Liver (tissue), 9 donors: Measurements from ENCODE around the gene GTPBP2. TPM values are rescaled to one million over a fixed set of nuclear protein-coding genes. Genes with fewer than 3 reads are reported as not detected.
"Not testable (repeated sequence)": the region's sequence is repeated elsewhere in the genome, so short reads cannot be mapped to it uniquely, and the experiment has no call there.

Experiments used
- DNase-seq: peaks from one replicate; pipeline ENCODE4 v3.0.0-alpha.2; 2017; ENCODE audit warnings: low spot score
- H3K27ac ChIP-seq, 2 donors: one replicate each; pipeline ENCODE4 v1.7.0; 2013; ENCODE audit warnings: inconsistent platforms in 2 of 2, low read length in 2 of 2, control low read depth in 1 of 2, low read depth in 1 of 2, mild to moderate bottlenecking in 1 of 2
- H3K27me3 ChIP-seq, 4 donors: one replicate each; pipeline versions ENCODE4 v1.6.1 to v1.7.0; 2013; ENCODE audit warnings: low read length in 3 of 4, inconsistent platforms in 1 of 4, mild to moderate bottlenecking in 1 of 4, moderate library complexity in 1 of 4; ENCODE audit not compliant: control insufficient read depth in 4 of 4, insufficient read depth in 4 of 4
- H3K36me3 ChIP-seq, 4 donors: one replicate each; pipeline versions ENCODE4 v1.6.1 to v1.7.0; 2013; ENCODE audit warnings: low read length in 3 of 4, mild to moderate bottlenecking in 3 of 4, low read depth in 1 of 4, moderate library complexity in 1 of 4; ENCODE audit not compliant: control insufficient read depth in 4 of 4, insufficient read depth in 3 of 4
- H3K4me1 ChIP-seq, 4 donors: one replicate each; pipeline versions ENCODE4 v1.6.1 to v1.7.0; 2013; ENCODE audit warnings: low read length in 3 of 4, mild to moderate bottlenecking in 3 of 4, moderate library complexity in 1 of 4; ENCODE audit not compliant: control insufficient read depth in 4 of 4, insufficient read depth in 4 of 4
- H3K4me3 ChIP-seq, 3 donors: one replicate each; pipeline versions ENCODE4 v1.6.1 to v1.7.0; 2013; ENCODE audit warnings: low read length in 3 of 3, control low read depth in 1 of 3, low read depth in 1 of 3, mild to moderate bottlenecking in 1 of 3
- H3K9ac ChIP-seq, 2 donors: one replicate each; pipeline ENCODE4 v1.7.0; 2013; ENCODE audit warnings: low read length in 2 of 2, mild to moderate bottlenecking in 2 of 2, moderate library complexity in 2 of 2, control low read depth in 1 of 2, low read depth in 1 of 2
- H3K9me3 ChIP-seq, 4 donors: one replicate each; pipeline versions ENCODE4 v1.6.1 to v1.7.0; 2013; ENCODE audit warnings: low read length in 3 of 4; ENCODE audit not compliant: control insufficient read depth in 4 of 4
- EGR1 ChIP-seq, 2 donors: IDR thresholded peaks; 2 replicates each; pipeline ENCODE4 v1.6.1; 2016 to 2018; ENCODE audit warnings: antibody characterized with exemption in 2 of 2, low read depth in 2 of 2
- FOXA1 ChIP-seq: IDR thresholded peaks from 2 replicates; pipeline ENCODE4 v1.6.1; 2016; ENCODE audit warnings: antibody characterized with exemption
- FOXA2 ChIP-seq: IDR thresholded peaks from 2 replicates; pipeline ENCODE4 v1.6.1; 2016; ENCODE audit warnings: antibody characterized with exemption
- GABPA ChIP-seq, 2 donors: IDR thresholded peaks in 1 of 2; conservative IDR thresholded peaks in 1 of 2; 2 replicates each; pipeline ENCODE4 v1.6.1; 2016; ENCODE audit warnings: antibody characterized with exemption in 2 of 2, mild to moderate bottlenecking in 1 of 2, moderate library complexity in 1 of 2
- HNF4G ChIP-seq: IDR thresholded peaks from 2 replicates; pipeline ENCODE4 v1.6.1; 2016; ENCODE audit warnings: antibody characterized with exemption
- JUND ChIP-seq, 2 donors: IDR thresholded peaks; 2 replicates each; pipeline ENCODE4 v1.6.1; 2016; ENCODE audit warnings: antibody characterized with exemption in 2 of 2
- NR2F2 ChIP-seq: IDR thresholded peaks from 2 replicates; pipeline ENCODE4 v1.6.1; 2016; ENCODE audit warnings: antibody characterized with exemption
- RAD21 ChIP-seq, 2 donors: IDR thresholded peaks; 2 replicates each; pipeline ENCODE4 v1.6.1; 2016; ENCODE audit warnings: antibody characterized with exemption in 2 of 2, mild to moderate bottlenecking in 2 of 2
- SP1 ChIP-seq: IDR thresholded peaks from 2 replicates; pipeline ENCODE4 v1.6.1; 2018; ENCODE audit warnings: antibody characterized with exemption, mild to moderate bottlenecking
- TAF1 ChIP-seq: conservative IDR thresholded peaks from 2 replicates; pipeline ENCODE4 v1.6.1; 2016; ENCODE audit warnings: antibody characterized with exemption, mild to moderate bottlenecking
- YY1 ChIP-seq: IDR thresholded peaks from 2 replicates; pipeline ENCODE4 v1.6.1; 2016; ENCODE audit warnings: antibody characterized with exemption, mild to moderate bottlenecking
- WGBS: extraction: QIAGEN DNeasy Blood & Tissue Kit; methylation state at CpG from one replicate; pipeline ENCODE4 v1.1.7; 2013; 5-methylcytosine and 5-hydroxymethylcytosine counted together
- polyA plus RNA-seq, 2 donors: library from polyadenylated mRNA; stranded (reverse) in 1 of 2; unstranded in 1 of 2; fragments of 200-250 nt in 1 of 2; fragments of >200 nt in 1 of 2; fragmentation: Nextera tagmentation in 1 of 2; extraction: Ambion mirVana in 1 of 2; gene quantifications; one replicate each; pipeline versions ENCODE4 v1.2.1 to v1.2.3, GENCODE V29; 2013 to 2015
- total RNA-seq, 2 donors: library from RNA; depleted of rRNA; stranded (reverse); fragments of >200 nt; gene quantifications; one replicate each; pipeline ENCODE4 v1.2.3, GENCODE V29; 2014
- TF ChIP-seq, protein P1 (sequence below): IDR thresholded peaks from 2 replicates; pipeline ENCODE4 v1.6.1; 2016; ENCODE audit warnings: antibody characterized with exemption, mild to moderate bottlenecking
- TF ChIP-seq, protein P2 (sequence below): IDR thresholded peaks from 2 replicates; pipeline ENCODE4 v1.6.1; 2016; ENCODE audit warnings: antibody characterized with exemption
- TF ChIP-seq, protein P3 (sequence below): IDR thresholded peaks from 2 replicates; pipeline ENCODE4 v1.6.1; 2016; ENCODE audit warnings: antibody characterized with exemption
- TF ChIP-seq, protein P4 (sequence below): IDR thresholded peaks from 2 replicates; pipeline ENCODE4 v1.6.1; 2016; ENCODE audit warnings: antibody characterized with exemption
- TF ChIP-seq, protein P5 (sequence below): fragments of 150-350 bp; IDR thresholded peaks from 2 replicates; pipeline ENCODE4 v1.5.1; 2017; ENCODE audit warnings: improper control_type of control experiment, low read depth, low read length; ENCODE audit not compliant: missing input control
- donor health status: healthy.
- donor health status: healthy.
- donor health status: healthy.
- donor health status: healthy.
- donor health status: healthy.

Gene GTPBP2
- total and polyA plus RNA-seq, 4 donors = 7.9 to 69.1 (median 16.1) TPM

DNA sequence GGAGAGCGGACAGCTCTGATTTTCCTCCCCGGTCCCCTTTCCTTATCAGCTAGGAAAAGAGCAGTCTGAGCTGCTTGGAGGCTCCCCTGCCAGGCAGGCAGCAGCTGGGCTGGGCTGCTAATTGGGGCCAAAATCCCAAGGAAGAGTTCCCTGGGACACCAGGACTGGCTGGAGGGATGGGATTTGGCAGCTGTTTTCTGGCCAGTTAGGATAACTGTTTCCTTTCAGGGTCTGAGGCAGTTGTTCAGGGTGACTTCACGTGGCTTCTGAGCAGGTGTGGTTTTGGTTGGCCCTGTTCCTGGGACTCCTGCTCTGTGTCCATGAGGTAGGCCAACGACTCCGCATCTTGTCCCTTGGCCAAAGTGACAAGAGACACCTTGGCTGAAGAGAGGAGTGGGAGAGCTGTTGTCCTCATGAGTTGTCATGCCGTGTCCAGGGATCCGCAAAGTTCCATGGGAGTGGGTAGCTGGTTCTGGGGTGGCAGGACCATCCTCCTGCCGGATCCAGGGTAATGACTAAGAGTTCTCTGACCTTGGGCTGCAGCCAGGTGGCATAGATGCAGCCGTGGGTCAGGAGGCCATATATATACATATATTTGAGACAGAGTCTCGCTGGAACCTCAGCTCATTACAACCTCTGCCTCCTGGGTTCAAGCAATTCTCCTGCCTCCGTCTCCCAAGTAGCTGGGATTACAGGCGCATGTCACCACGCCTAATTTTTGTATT, 37.3 kb upstream of the GTPBP2 start (continued):
- TF ChIP-seq, protein P1, sequence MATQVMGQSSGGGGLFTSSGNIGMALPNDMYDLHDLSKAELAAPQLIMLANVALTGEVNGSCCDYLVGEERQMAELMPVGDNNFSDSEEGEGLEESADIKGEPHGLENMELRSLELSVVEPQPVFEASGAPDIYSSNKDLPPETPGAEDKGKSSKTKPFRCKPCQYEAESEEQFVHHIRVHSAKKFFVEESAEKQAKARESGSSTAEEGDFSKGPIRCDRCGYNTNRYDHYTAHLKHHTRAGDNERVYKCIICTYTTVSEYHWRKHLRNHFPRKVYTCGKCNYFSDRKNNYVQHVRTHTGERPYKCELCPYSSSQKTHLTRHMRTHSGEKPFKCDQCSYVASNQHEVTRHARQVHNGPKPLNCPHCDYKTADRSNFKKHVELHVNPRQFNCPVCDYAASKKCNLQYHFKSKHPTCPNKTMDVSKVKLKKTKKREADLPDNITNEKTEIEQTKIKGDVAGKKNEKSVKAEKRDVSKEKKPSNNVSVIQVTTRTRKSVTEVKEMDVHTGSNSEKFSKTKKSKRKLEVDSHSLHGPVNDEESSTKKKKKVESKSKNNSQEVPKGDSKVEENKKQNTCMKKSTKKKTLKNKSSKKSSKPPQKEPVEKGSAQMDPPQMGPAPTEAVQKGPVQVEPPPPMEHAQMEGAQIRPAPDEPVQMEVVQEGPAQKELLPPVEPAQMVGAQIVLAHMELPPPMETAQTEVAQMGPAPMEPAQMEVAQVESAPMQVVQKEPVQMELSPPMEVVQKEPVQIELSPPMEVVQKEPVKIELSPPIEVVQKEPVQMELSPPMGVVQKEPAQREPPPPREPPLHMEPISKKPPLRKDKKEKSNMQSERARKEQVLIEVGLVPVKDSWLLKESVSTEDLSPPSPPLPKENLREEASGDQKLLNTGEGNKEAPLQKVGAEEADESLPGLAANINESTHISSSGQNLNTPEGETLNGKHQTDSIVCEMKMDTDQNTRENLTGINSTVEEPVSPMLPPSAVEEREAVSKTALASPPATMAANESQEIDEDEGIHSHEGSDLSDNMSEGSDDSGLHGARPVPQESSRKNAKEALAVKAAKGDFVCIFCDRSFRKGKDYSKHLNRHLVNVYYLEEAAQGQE = no peak
- TF ChIP-seq, protein P2, sequence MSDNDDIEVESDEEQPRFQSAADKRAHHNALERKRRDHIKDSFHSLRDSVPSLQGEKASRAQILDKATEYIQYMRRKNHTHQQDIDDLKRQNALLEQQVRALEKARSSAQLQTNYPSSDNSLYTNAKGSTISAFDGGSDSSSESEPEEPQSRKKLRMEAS = no peak
- TF ChIP-seq TAF1 = no peak
- TF ChIP-seq RAD21 (IDR thresholded peaks at IDR 0.05) = no peak

DNA sequence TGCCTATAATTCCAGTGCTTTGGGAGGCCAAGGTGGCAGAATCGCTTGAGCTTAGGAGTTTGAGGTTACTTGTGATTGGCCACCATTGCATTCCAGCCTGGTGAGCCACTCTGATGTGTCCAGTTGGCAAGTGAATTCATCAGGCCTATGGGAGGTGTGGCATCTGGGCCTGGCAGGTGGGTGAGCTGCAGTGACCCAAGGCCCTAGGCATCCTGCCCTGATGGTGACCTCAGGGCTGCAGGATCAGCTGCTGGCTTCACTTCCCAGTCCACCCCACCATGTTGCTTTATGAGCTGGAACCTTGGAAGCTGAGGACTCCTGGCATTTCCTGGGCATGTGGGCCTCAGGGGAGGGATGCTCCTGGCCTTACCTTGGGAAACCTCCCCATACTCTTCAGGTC, 36.3 kb upstream of the GTPBP2 start:
- DNase-seq = no peak
- Histone ChIP-seq H3K36me3 (no peaks in the 10 kb centered on the region), H3K4me1 (peaks cover 0 to 12% (median 6%) of the 10 kb centered on the region in 4 donors), H3K9me3 (no peaks in the 10 kb centered on the region), H3K27ac (no peak overlapping the region), H3K27me3 (no peaks in the 10 kb centered on the region), H3K9ac (no peak overlapping the region), H3K4me3 (no peak overlapping the region)
- TF ChIP-seq YY1 = no peak
- no peak for TF ChIP-seq NR2F2
- no peak for TF ChIP-seq GABPA (IDR thresholded peaks at IDR 0.05 in 1 of 2, conservative IDR thresholded peaks at IDR 0.05 in 1 of 2)
- TF ChIP-seq, protein P3, sequence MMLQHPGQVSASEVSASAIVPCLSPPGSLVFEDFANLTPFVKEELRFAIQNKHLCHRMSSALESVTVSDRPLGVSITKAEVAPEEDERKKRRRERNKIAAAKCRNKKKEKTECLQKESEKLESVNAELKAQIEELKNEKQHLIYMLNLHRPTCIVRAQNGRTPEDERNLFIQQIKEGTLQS = no peak
- no peak for TF ChIP-seq EGR1 (IDR thresholded peaks at IDR 0.05; ENCODE audit: low read depth in 2 of 2)
- TF ChIP-seq, protein P1 = no peak
- no peak for TF ChIP-seq SP1
- TF ChIP-seq FOXA2 = no peak
- no peak for TF ChIP-seq HNF4G
- TF ChIP-seq FOXA1 = no peak
- TF ChIP-seq, protein P4, sequence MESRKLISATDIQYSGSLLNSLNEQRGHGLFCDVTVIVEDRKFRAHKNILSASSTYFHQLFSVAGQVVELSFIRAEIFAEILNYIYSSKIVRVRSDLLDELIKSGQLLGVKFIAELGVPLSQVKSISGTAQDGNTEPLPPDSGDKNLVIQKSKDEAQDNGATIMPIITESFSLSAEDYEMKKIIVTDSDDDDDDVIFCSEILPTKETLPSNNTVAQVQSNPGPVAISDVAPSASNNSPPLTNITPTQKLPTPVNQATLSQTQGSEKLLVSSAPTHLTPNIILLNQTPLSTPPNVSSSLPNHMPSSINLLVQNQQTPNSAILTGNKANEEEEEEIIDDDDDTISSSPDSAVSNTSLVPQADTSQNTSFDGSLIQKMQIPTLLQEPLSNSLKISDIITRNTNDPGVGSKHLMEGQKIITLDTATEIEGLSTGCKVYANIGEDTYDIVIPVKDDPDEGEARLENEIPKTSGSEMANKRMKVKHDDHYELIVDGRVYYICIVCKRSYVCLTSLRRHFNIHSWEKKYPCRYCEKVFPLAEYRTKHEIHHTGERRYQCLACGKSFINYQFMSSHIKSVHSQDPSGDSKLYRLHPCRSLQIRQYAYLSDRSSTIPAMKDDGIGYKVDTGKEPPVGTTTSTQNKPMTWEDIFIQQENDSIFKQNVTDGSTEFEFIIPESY = no peak
- TF ChIP-seq, protein P5, sequence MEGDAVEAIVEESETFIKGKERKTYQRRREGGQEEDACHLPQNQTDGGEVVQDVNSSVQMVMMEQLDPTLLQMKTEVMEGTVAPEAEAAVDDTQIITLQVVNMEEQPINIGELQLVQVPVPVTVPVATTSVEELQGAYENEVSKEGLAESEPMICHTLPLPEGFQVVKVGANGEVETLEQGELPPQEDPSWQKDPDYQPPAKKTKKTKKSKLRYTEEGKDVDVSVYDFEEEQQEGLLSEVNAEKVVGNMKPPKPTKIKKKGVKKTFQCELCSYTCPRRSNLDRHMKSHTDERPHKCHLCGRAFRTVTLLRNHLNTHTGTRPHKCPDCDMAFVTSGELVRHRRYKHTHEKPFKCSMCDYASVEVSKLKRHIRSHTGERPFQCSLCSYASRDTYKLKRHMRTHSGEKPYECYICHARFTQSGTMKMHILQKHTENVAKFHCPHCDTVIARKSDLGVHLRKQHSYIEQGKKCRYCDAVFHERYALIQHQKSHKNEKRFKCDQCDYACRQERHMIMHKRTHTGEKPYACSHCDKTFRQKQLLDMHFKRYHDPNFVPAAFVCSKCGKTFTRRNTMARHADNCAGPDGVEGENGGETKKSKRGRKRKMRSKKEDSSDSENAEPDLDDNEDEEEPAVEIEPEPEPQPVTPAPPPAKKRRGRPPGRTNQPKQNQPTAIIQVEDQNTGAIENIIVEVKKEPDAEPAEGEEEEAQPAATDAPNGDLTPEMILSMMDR = no peak
- TF ChIP-seq, protein P2 = no peak
- no peak for TF ChIP-seq JUND (IDR thresholded peaks at IDR 0.05)
- no peak for TF ChIP-seq RAD21 (IDR thresholded peaks at IDR 0.05)
- WGBS = 93% methylated on average over 1 of the region's 1 CpG

DNA sequence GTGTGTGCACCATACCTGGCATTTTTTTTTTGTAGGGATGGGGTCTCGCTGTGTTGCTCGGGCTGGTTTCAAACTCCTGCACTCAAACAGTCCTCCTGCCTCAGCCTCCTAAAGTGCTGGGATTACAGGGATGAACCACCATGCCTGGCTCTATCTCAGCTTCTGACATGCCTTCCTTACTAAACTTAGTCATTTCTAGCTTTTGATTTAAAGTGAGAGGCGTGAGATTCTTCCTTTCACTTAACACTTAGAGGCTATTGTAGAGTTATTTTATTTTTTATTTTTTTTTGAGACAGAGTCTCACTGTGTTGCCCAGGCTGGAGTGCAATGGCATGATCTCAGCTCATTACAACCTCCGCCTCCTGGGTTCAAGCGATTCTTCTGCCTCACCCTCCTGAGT, 33.9 kb upstream of the GTPBP2 start:
- H3K27me3 ChIP-seq, H3K27ac ChIP-seq, DNase-seq, H3K36me3 ChIP-seq, H3K9ac ChIP-seq, H3K9me3 ChIP-seq, H3K4me1 ChIP-seq, H3K4me3 ChIP-seq: not testable (repeated sequence)
- WGBS = 93% methylated on average over 5 of the region's 5 CpGs
